ENCODE data around the gene OSBPL6. TPM values are rescaled to one million over a fixed set of nuclear protein-coding genes. Genes with fewer than 3 reads are reported as not detected.

OSBPL6 gene
- total and polyA plus RNA-seq, 2 donors (not counting 1 experiment from before 2014, with no cell fraction given) = 0.06 TPM; not detected in 1

- ChIA-PET POLR2A (no interaction called here), CTCF (interaction anchor here (0.6 kb wide), 1 partner anchor 162 kb away, joined by 3 read pairs; the partner anchor contains the start of gene RBM45)
- intact Hi-C loops (cut with micrococcal nuclease) = no loop called here
Measured at GRCh38 chr2:178273787-178274360, 79.6 kb downstream of the OSBPL6 start.

GRCh38 chr2:178275600-178275999 lies 81.3 kb downstream of the OSBPL6 start:
- DNase-seq (no peak), ATAC-seq (ENCODE audit: low read depth) (no peak)
- ChIA-PET CTCF (interaction anchor here (0.7 to 1.6 kb wide), 2 partner anchors 9 to 144 kb away, joined by 4 to 5 read pairs; no protein-coding TSS in a partner anchor), POLR2A (no interaction called here)
- H3K27ac ChIP-seq (ENCODE audit: low read length in 2 of 2) = no peak overlapping the region
- no peaks in the 10 kb centered on the region for H3K79me2 ChIP-seq (ENCODE audit: control insufficient read depth, insufficient read depth, low read length)
- H4K20me1 ChIP-seq (ENCODE audit: control insufficient read depth, insufficient read depth, low read length, poor library complexity, severe bottlenecking) = no peaks in the 10 kb centered on the region
- no peak overlapping the region for H3K4me3 Mint-ChIP-seq
- no peak overlapping the region for H3K9ac ChIP-seq (ENCODE audit: low read length)
- H3K27me3 Mint-ChIP-seq = peaks cover 13% of the 10 kb centered on the region
- no peak overlapping the region for H3K4me3 ChIP-seq (ENCODE audit: control extremely low read depth in 1 of 5, extremely low read depth in 1 of 5, insufficient read depth in 1 of 5, low read depth in 2 of 5, low read length in 4 of 5)
- H3K9me3 Mint-ChIP-seq (ENCODE audit: insufficient read depth) = no peaks in the 10 kb centered on the region
- H2AFZ ChIP-seq (ENCODE audit: insufficient read depth, low read depth, low read length, poor library complexity, severe bottlenecking) = no peak overlapping the region
- 34% methylated on average over 3 of the region's 5 CpGs for WGBS (ENCODE audit: insufficient coverage)
- H3K9me3 ChIP-seq (ENCODE audit: control extremely low read depth in 1 of 3, control insufficient read depth in 2 of 3, insufficient read depth in 1 of 3, low read length in 2 of 3) = no peaks in the 10 kb centered on the region
- H3K27me3 ChIP-seq (replicated peaks in 1 of 4; ENCODE audit: control extremely low read depth in 1 of 4, control insufficient read depth in 3 of 4, insufficient read depth in 4 of 4, low read length in 3 of 4) = no peaks in the 10 kb centered on the region
- H3K4me1 ChIP-seq (ENCODE audit: control insufficient read depth in 2 of 2, insufficient read depth in 2 of 2, low read length in 2 of 2) = no peaks in the 10 kb centered on the region
- H3K36me3 ChIP-seq (replicated peaks in 1 of 2; ENCODE audit: control extremely low read depth in 1 of 2, control insufficient read depth in 1 of 2, extremely low read depth in 1 of 2, insufficient read depth in 2 of 2, low read length in 1 of 2) = no peaks in the 10 kb centered on the region
- H3K27ac Mint-ChIP-seq = no peak overlapping the region
- intact Hi-C loops (cut with micrococcal nuclease) = no loop called here
- no peak for TF ChIP-seq EZH2 (IDR thresholded peaks at IDR 0.05; ENCODE audit: borderline replicate concordance, insufficient read depth, low read depth, low read length, poor library complexity, severe bottlenecking)
- TF ChIP-seq, protein P1, sequence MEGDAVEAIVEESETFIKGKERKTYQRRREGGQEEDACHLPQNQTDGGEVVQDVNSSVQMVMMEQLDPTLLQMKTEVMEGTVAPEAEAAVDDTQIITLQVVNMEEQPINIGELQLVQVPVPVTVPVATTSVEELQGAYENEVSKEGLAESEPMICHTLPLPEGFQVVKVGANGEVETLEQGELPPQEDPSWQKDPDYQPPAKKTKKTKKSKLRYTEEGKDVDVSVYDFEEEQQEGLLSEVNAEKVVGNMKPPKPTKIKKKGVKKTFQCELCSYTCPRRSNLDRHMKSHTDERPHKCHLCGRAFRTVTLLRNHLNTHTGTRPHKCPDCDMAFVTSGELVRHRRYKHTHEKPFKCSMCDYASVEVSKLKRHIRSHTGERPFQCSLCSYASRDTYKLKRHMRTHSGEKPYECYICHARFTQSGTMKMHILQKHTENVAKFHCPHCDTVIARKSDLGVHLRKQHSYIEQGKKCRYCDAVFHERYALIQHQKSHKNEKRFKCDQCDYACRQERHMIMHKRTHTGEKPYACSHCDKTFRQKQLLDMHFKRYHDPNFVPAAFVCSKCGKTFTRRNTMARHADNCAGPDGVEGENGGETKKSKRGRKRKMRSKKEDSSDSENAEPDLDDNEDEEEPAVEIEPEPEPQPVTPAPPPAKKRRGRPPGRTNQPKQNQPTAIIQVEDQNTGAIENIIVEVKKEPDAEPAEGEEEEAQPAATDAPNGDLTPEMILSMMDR (IDR thresholded peaks at IDR 0.05) = no peak
- H3K4me1 Mint-ChIP-seq = no peaks in the 10 kb centered on the region
- no peak overlapping the region for H3K4me2 ChIP-seq (replicated peaks; ENCODE audit: low read depth, low read length, poor library complexity, severe bottlenecking)

More at GRCh38 chr2:178273787-178274360, 79.6 kb downstream of the OSBPL6 start:
- H3K4me3 Mint-ChIP-seq = no peak overlapping the region
- H3K4me3 ChIP-seq (ENCODE audit: control extremely low read depth in 1 of 5, extremely low read depth in 1 of 5, insufficient read depth in 1 of 5, low read depth in 2 of 5, low read length in 4 of 5) = no peak overlapping the region
- H3K79me2 ChIP-seq (ENCODE audit: control insufficient read depth, insufficient read depth, low read length) = no peaks in the 10 kb centered on the region
- H3K36me3 ChIP-seq (replicated peaks in 1 of 2; ENCODE audit: control extremely low read depth in 1 of 2, control insufficient read depth in 1 of 2, extremely low read depth in 1 of 2, insufficient read depth in 2 of 2, low read length in 1 of 2) = no peaks in the 10 kb centered on the region
- no peaks in the 10 kb centered on the region for H3K4me1 Mint-ChIP-seq
- H3K4me2 ChIP-seq (replicated peaks; ENCODE audit: low read depth, low read length, poor library complexity, severe bottlenecking) = no peak overlapping the region
- ATAC-seq (ENCODE audit: low read depth) = no peak
- H3K27me3 ChIP-seq (replicated peaks in 1 of 4; ENCODE audit: control extremely low read depth in 1 of 4, control insufficient read depth in 3 of 4, insufficient read depth in 4 of 4, low read length in 3 of 4) = no peaks in the 10 kb centered on the region
- no peak overlapping the region for H2AFZ ChIP-seq (ENCODE audit: insufficient read depth, low read depth, low read length, poor library complexity, severe bottlenecking)
- H3K4me1 ChIP-seq (ENCODE audit: control insufficient read depth in 2 of 2, insufficient read depth in 2 of 2, low read length in 2 of 2) = no peaks in the 10 kb centered on the region
- peaks cover 15% of the 10 kb centered on the region for H3K27me3 Mint-ChIP-seq
- no peaks in the 10 kb centered on the region for H4K20me1 ChIP-seq (ENCODE audit: control insufficient read depth, insufficient read depth, low read length, poor library complexity, severe bottlenecking)
- H3K27ac ChIP-seq (ENCODE audit: low read length in 2 of 2) = no peak overlapping the region
- no peak for DNase-seq
- H3K9me3 ChIP-seq (ENCODE audit: control extremely low read depth in 1 of 3, control insufficient read depth in 2 of 3, insufficient read depth in 1 of 3, low read length in 2 of 3) = no peaks in the 10 kb centered on the region
- TF ChIP-seq, protein P1 (IDR thresholded peaks at IDR 0.05) = no peak
- TF ChIP-seq EZH2 (IDR thresholded peaks at IDR 0.05; ENCODE audit: borderline replicate concordance, insufficient read depth, low read depth, low read length, poor library complexity, severe bottlenecking) = no peak
- H3K27ac Mint-ChIP-seq = no peak overlapping the region
- no peak overlapping the region for H3K9ac ChIP-seq (ENCODE audit: low read length)
- no CpG with 5 or more reads among the region's 2 CpGs for WGBS (ENCODE audit: insufficient coverage)
- H3K9me3 Mint-ChIP-seq (ENCODE audit: insufficient read depth) = no peaks in the 10 kb centered on the region
